HG03442 (cell line): ENCODE results near the gene TTC23.

Experiments used
- ATAC-seq: cut with Tn5 transposase; IDR thresholded peaks from one replicate; pipeline ENCODE4 v1.9.1; 2021; ENCODE audit warnings: mild to moderate bottlenecking, moderate library complexity; ENCODE audit not compliant: unreplicated experiment

TTC23 gene, protein sequence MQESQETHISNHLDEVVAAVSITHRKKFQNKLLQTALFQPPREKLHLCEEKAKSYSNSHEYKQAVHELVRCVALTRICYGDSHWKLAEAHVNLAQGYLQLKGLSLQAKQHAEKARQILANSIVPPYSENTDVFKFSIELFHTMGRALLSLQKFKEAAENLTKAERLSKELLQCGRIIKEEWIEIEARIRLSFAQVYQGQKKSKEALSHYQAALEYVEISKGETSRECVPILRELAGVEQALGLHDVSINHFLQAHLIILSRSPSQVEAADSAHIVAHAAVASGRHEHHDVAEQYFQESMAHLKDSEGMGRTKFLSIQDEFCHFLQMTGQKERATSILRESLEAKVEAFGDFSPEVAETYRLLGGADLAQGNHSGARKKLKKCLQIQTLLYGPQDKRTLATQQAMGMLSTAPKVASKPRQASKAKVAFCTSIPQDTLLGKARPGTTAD

DNA sequence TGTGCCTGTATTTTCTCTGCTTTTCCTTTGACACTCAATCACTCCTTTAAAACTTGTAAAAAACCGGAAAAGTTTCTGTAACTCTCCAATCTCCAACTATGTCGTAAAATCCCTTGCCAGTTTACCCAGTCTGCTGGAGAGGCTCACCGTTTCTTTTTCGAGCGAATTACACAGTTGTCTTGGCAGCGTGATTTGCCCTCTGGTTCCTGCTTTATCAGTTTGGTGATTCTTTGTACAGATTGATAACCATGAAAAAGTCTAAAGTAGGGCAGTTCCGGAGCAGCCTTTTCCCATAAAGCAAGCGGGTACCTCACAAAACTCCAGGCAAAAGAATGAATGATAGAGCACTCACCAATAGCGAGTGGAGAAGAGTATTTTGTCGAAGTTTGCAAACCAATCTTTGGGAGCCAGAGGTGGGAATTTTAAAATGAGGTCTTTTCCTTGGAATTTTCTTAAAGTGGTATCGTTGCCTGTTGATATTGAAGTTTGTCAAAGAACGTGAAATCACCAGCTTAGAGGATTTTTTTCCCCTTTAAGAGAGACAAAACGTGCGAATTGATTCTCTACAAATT, at the start of gene TTC23:
TSS of gene TTC23 (minus strand) at position 312 of the 572 bp plus-strand sequence. CDS start 20,869 bp downstream, outside the sequence.
- ATAC-seq = no peak

DNA sequence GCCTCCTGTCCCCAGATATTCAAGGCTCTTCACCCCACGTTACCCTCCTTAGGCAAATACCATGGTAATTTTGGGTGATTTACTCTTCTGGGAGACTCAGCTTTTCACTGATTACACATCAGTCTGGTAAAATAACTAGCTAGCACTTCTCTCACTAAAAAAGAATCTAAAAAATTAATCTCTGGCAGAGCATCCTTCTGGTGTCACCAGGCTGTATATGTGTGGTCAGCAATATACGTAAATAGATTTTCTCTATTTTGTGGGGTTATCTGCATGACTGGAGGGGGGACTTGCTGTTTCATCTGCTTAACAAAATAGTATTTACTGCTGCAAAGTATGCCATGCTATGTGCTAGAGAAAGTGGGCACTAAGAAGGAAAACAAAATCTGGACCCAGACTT, 47.0 kb upstream of the TTC23 start:
- ATAC-seq = no peak

DNA sequence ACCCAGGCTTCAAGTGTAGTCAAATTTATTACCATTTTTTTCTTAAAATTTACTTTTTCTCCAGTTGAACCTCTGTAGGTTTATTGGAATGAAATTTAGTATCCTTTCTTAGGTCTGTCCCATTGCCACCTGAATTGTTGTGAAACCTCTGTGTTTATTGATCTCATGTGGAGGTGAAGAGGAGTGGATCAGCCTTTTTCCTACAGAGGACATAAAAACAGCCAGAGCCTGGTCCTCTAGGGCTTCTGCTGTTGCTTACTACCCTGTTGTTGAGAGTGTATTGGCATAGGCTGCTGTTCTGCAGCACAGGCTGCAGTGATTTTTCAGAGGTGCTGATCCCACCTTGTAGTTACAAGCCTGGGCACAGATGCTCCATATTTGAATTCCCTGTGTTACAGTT, 46.5 kb upstream of the TTC23 start:
- ATAC-seq = no peak

DNA sequence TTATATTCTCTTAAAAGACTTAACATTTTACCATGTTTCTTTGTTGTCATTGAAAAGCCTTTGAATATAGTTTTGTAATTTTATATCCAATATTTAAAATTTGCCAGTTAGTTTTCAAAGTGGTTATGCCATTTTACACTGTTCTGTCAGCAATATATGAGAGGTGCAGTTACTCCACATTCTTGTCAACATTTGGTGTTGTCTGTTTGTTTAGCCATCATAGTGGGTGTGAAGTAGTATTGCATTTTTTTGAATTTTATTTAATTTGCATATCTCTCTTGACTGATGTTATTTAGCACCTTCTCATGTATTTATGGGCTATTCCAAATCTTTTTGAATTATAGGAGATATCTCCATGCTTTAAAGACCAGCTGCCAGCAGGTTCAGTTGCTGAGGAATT, 42.3 kb upstream of the TTC23 start:
- ATAC-seq = no peak

DNA sequence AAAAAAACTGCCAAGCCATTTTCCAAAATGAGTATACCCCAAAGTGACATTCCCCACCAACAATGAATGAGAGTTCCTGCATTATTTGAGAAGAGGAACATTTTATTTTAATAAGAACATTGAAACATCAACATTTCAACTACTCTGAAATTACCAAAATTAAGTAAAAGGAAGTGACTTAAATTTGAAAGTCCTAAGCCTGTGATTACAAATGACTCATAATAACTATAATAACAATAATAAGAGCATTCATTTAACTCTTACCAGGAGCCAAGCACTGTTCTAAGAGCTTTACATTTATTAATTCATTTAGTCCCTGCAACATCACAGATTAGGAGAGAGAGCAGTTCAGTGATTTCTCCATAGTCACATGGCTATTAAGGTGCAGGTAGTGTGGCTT, 34.3 kb upstream of the TTC23 start:
- no peak for ATAC-seq

DNA sequence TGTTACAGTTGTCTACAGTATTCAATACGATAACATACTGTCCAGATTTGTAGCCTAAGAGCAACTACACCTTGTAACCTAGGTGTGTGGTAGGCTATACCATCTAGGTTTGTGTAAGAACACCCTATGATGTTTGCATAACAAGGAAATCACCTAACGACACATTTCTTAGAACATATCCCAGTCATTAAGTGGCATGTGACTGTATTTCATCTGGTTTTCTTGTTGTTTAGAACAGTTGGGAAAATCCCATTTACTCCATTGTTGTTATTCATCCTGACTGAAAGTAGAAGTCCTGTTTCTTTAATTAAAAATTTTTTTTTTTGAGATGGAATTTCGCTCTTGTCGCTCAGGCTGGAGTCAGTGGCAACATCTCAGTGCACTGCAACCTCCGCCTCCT, 33.2 kb upstream of the TTC23 start:
- ATAC-seq = no peak

DNA sequence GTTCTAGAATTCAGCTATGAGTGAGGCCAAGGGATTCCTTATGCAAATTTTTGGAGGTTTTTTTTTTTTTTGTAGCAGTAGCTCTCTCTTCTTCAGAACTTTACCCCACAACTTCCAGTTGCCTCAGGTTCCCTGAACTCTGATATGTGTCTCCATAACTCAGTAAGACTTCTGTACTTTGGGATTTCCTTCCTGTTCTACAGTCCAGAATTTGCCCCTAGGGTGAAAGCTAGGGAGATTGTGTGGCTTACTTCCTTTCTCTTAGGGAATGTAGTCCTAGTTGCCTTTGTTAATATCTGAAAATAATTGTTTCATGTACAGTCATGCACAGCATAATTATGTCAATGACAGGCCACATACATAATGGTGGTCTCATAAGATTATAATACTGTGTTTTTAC, 32.7 kb upstream of the TTC23 start:
- no peak for ATAC-seq

DNA sequence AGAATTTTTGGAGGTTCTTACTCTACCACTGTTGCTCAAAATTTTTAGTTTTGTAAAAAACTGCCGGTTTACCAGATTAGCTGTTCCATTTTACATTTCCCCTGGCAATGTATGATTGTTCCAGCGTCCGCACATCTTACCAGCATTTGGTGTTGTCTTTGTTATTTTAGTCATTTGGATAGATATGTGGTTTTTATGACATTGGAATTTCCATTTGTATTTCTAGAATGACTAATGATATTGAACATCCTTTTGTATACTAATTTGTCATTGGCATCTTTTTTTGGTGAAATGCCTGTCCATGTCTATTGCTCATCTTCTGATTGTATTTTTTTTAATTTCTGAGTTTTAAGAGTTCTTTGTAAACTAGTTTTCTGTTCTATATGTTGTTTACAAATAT, 30.4 kb upstream of the TTC23 start:
- ATAC-seq = no peak

DNA sequence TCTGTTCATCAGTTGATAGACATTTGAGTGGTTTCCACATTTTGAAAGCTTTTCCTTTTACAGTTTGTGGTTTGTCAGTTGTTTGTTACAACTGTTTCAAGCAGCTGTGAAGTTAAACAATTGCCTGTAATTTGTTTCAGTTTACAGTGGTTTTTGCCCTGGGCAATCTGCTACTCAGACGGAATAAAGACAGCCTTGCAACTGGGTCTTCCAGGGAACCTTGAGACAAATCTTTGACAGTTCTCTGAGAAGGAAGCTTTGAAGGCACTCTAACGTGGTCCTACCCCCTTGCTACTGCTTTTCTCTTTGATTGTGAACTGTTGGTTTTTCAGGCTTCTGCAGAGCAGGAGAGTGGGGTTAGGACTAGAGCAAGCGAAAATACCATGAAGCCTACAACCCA, 29.9 kb upstream of the TTC23 start:
- no peak for ATAC-seq

DNA sequence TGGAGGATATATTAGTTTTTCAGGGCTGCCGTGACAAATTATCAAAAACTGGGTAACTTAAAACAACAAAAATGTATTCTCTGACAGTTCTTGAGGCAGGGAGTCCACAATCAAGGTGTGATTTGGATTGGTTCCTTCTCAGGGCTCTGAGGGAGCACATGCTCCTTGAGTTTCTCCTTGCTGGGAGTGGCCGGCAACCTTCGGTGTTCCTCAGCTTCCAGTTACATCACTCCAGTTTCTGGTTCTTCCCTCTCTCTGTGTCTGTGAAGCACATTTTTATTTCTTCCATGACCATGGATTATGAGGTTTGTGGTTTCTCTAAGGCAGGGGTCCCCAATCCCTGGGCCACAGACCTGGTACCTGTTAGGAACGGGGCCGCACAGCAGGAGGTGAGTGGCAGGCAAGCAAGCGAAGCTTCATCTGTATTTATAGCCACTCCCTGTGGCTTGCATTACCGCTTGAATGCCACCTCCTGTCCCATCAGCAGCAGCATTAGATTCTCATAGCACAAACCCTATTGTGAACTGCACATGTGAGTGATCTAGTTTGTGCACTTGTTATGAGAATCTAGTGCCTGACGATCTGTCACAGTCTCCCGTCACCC, 26.2 kb upstream of the TTC23 start:
- ATAC-seq = no peak

DNA sequence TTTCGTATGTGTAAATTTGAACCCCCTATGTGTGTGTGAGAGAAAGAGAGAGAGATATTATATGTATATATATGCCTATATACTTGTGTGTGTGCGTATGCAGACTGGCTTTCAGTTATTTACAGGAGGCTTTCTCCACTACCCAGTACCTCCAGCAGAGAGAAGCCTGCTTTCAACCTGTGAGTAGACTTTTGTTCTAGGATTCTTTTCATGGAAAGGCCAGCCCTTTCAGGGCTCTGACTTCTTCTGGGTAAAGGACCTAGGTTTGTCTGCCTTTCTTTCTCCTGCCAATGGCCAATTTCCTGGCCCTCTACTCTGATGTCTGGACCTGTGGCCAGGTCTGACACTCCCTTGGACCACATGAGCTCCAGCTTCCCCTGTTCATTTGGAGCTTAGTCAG, 25.7 kb upstream of the TTC23 start:
- ATAC-seq = no peak

DNA sequence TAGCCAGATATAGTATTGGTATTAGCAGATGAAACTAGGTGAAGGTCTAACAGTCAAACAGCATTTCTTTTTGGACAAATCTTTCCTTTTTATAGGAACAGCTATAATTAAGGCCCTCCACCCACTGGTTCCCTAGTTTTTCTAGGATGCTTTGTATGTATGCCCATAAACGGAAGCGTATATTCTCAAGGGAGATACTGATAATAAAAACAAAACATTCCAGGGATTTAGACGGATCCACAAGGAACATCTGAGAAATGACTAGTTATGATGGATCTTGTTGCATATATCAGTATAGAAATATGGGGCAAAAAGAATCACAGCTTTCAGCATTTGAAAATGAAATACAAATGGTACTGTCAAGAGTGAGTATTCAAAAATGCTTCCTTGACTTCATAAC, 24.4 kb upstream of the TTC23 start:
- ATAC-seq = no peak

DNA sequence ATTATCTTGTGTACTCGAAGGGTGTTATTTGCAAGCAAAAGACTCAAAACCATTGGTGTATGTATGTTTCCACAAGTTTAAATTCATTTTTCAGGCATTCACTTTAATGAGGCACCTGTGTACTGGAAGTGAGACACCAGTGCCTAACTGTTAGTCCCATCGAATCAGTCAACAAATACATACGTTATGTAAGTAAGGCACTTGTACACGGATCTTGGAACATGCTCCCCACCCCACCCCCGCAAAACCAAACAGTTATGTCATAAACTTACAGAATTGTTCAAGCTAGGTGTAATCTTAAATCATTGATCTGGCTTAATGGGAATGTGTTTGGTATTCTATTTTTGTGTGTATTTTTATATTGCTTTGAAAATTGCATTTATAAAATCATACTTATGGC, 19.1 kb upstream of the TTC23 start:
- no peak for ATAC-seq

DNA sequence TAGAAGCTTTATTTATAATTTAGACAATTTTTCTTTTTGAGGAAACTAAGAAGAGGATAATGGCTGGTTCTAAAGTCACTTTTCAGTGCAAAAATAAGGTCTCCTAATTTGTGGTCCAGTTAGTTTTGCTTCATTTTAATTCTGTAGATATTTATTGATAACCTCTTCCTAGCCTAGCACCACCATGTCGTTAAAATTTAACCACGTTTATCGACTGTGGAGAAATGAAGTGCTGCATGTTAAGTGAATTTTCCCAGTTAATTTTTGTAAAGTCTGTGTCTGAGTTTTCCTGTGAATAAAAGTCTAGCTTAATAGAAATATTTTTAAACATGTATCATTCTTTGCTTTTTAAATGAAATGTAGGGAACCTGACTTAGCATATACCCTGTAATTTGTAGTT, 18.6 kb upstream of the TTC23 start:
- no peak for ATAC-seq

DNA sequence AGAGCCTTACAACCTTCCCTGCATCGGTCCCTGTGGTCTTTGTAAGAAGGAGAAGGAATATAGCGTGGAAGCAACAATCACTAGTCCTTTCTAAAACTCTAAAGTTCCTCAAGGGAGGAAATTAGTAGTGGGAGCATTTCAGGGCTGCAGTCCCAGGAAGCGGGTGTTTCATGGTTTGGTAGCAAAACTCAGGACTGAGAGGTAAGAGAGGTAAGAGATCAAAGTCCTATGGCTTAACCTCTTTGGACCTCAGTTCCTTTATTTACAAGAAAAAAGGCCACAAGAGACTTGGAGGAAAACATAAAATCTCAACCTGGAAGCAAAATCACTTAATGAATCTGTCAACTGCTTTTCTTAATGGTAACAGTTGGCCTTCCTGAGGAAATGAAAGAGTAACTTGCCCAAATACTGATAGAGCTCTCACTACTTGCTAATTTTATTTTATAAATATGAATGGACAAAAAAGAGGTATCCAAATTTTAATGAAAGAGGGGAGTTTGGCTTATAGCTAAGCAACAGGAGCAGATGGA, 16.2 kb upstream of the TTC23 start:
- no peak for ATAC-seq

DNA sequence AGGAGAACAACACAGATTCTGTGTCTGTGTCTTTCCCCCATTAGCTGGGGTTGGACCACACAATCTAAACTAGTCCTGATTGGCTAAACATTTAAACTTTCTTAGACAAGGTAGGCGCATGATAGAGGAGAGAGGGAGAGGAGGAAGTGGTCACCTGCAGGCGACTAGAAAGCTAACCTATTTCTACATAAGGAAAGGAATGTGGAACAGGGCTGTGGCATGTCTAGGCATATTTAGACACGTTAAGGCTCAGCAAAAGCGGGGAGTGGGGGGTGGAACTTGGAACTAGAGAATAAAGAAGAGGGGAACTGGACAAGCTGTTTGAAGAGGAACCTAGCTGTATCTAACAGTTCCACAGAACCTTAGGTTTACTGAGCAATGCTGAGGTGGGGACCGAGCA, 14.7 kb upstream of the TTC23 start:
- no peak for ATAC-seq

DNA sequence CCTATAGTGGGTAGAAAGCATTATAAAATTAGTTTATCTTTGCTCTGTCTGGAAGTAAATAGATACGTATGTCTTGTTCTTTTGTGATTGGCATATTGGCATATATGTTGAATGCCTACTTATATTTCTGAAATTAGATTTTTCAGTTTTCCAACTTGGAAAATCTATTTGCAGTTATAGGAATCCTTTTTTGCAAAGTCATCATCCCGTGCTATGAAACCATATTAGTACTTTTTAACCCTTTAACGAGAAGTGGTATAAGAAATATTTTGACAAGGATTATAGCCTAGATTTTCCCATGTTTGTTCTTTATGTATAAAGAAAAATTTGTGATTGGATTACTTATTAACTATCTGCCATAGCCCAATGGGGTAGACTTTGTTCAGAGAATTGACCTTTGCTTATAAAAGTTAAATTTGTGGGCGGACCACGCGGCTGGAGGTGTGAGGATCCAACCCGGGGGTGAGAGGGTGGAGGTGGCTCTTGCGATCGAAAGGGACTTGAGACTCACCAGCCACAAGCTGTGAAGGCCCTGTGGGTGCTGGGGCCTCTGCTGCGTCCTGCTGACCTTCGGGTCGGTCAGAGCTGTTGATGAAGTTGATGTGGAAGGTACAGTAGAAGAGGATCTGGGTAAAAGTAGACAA, 7.8 kb upstream of the TTC23 start:
- ATAC-seq = no peak

DNA sequence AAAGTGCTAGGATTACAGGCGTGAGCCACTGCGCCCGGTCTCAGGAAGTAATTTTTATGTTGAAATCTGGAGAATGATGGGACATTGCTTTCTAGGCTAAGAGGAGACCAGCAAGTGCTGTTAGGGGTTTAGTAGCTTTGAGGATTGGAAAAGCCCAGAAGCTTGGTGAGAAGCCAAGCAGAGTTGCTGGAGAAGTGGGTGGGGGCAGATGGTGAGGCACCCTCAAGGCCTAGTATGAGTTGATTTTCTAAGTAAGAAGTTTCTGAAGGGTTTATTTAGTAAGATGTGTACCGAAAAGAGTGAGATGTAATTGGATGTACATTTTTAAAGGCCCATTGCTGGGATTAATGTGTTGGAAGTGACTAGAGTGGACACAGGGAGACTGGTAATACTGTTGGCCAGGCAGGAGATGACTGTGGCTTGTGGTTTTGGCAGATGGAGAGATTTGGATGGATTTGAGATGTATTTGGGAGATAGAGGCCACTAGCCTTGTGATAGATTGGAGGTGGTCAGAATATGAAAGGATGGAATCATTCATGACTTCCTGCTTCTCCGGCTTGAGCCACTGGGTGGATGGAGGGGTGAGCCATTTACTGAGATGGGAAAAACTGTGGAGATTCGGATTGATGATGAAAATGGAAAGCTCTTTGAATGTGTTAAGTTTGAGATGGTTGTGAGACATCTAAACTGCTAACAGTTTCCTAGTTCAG, 4.2 kb upstream of the TTC23 start:
- no peak for ATAC-seq

DNA sequence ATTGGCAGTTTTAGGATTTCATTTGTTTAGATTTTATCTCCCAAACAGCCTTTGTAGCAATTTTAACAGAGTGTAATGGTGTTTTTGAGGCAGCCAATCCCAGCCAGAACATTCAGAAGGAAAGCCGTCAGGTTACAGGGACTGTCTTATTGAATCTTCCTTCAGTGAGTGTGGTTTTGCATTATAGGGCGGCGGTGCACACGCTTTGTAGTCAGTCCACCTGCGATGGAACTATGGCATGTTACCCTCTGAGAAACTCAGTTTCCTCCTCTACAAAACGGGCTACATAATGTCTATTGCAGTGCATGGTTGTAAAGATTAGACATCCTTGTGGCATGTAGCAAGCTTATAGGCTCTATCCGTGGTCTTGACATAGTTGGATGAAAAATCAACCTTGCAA, 2.9 kb upstream of the TTC23 start:
- no peak for ATAC-seq

DNA sequence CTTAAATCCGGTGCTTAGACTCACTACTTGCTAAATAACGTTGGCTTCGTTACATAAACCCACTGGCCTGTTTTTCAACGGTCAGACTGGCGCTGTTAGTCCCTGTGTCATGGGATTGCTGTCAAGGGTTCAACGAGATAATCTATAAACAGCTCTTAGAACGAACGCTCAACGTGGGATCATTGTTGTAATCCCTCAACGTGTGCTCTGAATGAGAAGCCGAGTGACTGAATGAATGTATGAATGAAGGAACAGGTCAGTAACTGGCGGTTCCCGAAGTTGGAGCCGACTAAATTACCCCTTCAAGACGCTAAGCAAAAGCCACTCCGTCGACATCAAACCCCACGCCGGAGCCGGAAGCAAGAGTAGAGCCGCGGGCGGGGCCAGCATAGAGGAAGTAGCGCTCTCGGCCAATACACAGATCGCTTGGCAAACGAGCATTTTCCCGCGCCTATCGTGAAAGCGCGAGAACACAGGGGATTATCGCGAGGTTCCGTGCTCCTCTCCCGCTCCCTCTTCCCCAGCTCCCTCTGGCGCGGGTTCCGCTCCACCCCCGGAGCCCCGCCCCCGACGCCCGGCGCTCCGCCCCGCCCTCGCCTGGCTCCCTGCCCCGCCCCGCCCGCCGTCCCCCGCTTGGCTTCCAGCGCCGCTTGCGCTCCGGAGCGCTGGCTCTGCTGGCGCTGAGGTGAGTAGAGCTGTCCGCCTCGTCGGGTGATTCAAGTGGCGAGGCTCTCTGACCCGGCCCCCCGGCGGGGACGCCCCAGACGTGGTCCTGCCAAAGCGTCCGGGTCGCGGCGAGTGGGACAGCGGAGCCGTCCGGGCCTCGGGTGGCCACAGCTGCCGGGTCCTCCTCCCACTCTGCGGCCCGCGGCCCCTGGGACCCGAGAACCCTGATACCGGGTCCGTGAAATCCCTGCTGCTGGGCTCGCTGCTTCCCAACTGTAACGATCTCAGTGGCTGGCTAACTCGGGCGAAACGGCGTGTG, 1.8 kb upstream of the TTC23 start, which contains the start of gene LRRC28:
TSS of gene LRRC28 (plus strand) at position 625 of the 985 bp plus-strand sequence. CDS start 4,477 bp downstream, outside the sequence.
- peak; percentile 94 for ATAC-seq
